GM12891 (cell line): ENCODE measurements around the gene EGFL8.

ENCODE experiments used
- POLR2A ChIP-seq: IDR thresholded peaks from 2 replicates; pipeline ENCODE4 v1.6.1; 2011; ENCODE audit warnings: low read depth, low read length, control low read depth
- POLR2AphosphoS5 ChIP-seq: IDR thresholded peaks from 2 replicates; pipeline ENCODE4 v1.6.1; 2011; ENCODE audit warnings: low read depth, low read length, control low read depth

GRCh38 chr6:32116674-32117073 is 47.7 kb upstream of the EGFL8 start:
- TF ChIP-seq POLR2AphosphoS5 (no peak), POLR2A (no peak)
